Astrocyte (in vitro differentiated cells and primary cell): ENCODE data around the gene FAM3D.

Experiments
- EZH2 ChIP-seq: IDR thresholded peaks from 2 replicates; pipeline ENCODE4 v1.6.1; 2012; ENCODE audit warnings: mild to moderate bottlenecking, low read length, inconsistent platforms; ENCODE audit not compliant: insufficient read depth
- TF ChIP-seq, protein P1 (sequence below): IDR thresholded peaks from 2 replicates; pipeline ENCODE4 v1.5.1; 2011; ENCODE audit warnings: low read depth, mild to moderate bottlenecking, inconsistent platforms, low read length, moderate library complexity; ENCODE audit not compliant: insufficient read depth

DNA sequence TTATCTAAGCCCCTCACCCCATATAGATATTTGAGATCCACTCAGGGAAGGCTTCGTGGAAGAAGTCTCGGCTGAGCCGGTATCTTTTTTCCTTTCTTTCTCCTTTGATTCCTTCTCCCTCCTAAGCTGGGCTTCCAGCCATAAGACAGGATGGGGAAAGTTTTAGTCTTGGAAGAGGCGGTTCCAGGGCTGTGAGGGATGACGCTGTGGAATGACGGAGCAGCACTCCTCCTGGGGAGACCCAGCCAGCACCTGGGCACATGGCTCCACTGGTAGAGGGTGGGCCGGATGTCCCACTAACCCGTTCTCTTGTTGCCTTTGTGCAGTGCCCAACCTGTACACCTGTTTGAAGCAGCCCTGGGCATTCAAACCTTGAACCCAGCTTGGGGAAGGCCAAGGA, 46.2 kb downstream of the FAM3D start:
- TF ChIP-seq, protein P1, sequence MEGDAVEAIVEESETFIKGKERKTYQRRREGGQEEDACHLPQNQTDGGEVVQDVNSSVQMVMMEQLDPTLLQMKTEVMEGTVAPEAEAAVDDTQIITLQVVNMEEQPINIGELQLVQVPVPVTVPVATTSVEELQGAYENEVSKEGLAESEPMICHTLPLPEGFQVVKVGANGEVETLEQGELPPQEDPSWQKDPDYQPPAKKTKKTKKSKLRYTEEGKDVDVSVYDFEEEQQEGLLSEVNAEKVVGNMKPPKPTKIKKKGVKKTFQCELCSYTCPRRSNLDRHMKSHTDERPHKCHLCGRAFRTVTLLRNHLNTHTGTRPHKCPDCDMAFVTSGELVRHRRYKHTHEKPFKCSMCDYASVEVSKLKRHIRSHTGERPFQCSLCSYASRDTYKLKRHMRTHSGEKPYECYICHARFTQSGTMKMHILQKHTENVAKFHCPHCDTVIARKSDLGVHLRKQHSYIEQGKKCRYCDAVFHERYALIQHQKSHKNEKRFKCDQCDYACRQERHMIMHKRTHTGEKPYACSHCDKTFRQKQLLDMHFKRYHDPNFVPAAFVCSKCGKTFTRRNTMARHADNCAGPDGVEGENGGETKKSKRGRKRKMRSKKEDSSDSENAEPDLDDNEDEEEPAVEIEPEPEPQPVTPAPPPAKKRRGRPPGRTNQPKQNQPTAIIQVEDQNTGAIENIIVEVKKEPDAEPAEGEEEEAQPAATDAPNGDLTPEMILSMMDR, result no peak
- no peak for TF ChIP-seq EZH2
